GM21367 (cell line): ENCODE results near the gene ENTPD1.

Experiments
- ATAC-seq: cut with Tn5 transposase; IDR thresholded peaks from one replicate; pipeline ENCODE4 v1.9.1; 2021; ENCODE audit not compliant: unreplicated experiment

The ENTPD1 gene

DNA sequence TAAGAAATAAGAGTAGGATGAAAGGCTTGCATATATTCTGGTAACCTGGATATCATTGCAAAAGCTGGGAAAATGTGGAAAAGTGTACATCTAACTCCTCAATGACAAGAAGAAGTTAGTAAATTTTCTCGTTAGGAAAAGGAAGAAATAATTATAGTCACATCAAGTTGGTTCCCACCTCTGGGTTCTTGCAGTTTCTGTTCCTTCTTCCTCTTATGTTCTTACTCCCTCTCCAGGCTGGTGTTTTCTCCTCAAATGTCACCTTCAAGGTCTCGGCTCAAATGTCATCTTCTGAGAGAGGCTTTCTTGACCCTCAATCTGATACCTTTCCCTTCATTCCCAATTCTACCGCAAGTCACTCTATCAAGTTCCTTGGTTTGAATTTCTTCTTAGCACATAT lies 64.4 kb downstream of the ENTPD1 start:
- peak; percentile 40 for ATAC-seq

DNA sequence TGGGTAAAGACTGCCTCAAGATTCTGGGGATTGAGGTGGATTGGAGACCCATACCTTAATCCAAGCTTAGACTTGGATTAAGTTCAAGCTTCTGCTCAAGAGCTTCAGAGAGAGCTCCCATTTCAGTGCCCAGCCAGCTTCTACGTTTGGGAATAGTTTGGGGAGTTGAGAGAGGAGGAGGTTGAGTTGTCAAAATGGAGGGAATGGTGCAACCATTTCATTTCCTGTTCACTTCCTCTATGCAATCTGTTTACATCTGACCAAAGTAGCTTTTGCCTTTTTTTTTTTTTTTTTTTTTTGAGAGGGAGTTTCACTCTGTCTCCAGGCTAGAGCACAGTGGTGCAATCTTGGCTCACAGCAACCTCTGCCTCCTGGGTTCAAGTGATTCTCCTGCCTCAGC lies 65.8 kb downstream of the ENTPD1 start:
- ATAC-seq: no peak

DNA sequence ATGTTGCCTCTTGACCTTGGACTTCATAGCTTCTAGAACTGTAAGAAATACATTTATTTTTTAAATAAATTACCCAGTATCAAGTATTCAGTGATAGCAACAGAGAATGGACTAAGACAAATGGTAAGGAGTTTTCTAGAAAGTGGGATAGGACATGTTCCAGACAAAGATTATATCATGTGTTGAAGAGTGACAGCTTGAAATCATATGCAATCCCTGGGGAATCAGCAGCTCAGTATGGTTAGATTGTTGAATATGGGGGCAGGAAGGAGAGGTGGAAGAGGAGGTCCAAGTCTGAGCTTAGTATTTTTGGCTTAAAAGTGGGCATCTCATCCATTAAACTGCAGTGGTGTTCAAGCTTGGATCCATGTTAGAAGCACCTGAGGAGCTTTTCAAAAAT lies 74.1 kb downstream of the ENTPD1 start:
- ATAC-seq: no peak

DNA sequence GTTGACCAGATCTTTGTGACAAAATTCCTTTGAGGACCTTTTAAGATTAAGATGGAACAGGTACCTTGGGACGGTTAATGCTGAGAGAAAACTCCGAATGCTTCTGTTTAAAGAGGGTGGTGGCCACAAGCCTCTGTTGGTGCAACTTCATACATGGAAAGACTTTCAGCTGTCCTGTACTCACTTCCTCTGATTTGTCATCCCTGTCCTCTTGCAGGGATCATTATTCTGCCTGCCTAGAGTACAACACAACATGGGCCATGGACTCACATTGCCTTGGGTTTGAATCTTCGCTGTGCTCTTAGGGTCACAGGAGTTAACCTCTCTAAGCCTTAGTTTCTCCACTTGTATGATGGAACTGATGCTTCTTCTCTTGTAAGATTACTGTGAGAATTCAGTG lies 75.1 kb downstream of the ENTPD1 start:
- ATAC-seq: no peak

DNA sequence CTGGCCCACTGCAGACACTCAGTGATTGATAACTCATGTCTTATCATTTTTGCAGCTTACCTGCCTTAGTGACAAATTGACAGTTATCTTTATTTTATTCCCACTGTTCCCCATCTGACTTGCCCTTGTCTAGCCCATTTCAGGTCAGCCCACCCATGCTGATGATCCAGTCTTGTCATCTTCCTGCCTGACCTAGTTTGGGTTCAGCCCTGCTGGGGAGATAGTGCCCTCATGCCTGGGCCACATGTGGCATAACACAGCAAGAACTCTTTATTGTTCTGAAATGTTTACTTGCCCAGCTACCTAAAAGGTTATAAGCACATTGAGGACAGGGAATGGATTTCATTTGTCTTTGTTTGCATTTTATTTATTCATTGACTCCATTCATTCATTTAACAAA lies 75.6 kb downstream of the ENTPD1 start:
- no peak for ATAC-seq

DNA sequence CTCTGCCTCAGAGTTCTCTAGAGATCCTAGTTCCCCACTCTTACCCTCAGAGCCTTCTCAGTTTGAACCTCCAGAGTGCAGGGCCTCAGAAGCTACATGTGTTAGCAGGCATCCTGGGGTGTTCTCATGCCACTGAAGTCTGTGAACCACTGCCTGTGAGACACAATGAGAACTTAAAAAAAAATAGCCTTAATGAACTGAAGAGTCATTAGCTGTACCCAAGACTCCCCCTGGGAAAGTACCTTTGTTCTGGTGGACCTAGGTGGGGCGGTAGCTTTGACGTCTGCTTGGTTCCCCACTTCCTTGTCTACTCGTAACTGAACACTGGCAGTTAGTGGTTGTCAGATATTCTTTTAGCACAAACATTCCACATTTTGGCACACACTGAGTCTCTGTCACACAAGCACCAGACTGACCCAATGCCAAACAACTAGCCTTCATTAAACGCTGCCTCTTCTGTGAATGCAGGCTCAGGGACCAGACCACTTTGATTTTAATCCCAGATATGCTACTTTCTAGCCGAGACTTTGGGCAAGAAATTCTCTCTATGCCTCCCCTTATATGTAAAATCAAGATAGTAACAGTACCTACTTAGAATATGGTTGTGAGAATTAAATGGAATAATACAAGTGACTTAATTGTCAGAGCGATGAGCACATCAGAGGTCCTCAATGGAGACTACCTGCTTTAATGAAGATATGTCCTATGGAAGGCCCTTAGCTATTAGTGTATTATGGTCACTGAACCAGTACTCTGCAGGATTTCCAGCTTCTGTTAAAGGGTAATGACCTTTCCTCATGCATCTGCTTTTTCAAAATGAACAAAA lies 76.5 kb downstream of the ENTPD1 start:
- ATAC-seq: peak; percentile 81

DNA sequence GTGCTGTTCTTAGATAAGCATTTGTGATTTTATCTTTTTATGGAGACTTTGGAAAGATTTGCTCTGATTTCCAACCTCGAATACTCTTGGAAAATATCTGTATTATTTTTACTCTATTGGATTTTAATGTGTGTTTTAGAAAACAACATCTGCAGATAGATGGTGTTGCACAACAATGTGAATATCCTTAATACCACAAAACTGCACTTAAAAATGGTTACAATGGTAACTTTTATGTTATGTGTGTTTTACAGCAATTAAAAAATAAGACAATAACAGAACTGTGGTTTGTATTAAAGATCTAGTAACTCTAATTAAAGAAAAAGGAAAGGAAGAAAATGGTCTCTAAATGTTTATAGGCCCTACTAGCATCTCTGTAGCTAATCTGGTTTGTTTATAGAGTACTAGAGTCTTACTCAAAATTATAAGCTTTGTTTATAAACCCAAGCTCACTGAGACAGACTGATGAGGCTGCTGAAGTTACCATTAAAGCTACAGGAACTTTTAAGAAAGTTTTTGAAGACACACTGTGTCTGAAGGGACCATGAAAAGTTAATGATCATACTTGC lies 77.2 kb downstream of the ENTPD1 start:
- ATAC-seq: no peak

DNA sequence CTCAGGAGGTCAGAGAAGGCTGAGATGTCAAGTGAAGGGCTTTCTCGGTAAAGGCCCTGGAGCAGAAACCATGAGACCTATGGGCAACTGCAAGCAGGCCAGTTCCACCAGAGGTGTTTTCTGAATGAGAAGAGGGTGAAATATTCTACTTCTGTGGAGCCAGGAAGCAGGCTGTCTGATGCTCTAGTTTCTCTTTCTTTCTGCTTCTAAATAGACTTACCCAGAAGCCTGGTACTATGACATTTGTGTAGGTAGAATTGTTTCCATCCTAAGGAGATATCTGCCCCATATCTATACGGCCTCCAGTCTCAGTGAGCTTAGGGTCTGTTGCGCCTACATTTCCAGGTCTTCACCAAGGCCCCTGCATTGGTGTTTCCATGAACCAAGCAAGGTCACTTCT lies 78.4 kb downstream of the ENTPD1 start:
- ATAC-seq: no peak

DNA sequence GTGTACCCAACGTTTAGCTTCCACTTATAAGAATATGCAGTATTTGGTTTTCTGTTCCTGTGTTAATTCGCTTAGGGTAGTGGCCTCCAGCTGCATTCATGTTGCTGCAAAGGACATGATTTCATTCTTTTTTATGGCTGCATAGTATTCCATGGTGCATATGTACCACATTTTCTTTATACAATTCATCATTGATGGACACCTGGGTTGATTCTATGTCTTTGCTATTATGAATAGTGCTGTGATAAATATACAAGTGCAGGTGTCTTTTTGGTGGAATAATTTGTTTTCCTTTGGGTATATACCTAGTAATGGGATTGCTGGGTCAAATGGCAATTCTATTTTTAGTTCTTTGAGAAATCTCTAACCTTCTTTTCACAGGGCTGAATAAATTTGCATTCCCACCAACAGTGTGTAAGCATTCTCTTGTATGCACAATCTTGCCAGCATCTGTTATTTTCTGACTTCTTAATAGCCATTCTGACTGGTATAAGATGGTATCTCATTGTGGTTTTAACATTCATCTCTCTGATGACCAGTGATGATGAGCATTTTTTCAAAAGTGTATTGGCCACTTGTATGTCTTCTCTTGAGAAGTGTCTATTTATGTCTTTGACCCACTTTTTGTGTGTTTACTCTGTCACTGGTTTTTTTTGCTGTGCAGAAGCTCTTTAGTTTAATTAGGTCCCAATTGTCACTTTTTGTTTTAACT lies 79.3 kb downstream of the ENTPD1 start:
- ATAC-seq: no peak

DNA sequence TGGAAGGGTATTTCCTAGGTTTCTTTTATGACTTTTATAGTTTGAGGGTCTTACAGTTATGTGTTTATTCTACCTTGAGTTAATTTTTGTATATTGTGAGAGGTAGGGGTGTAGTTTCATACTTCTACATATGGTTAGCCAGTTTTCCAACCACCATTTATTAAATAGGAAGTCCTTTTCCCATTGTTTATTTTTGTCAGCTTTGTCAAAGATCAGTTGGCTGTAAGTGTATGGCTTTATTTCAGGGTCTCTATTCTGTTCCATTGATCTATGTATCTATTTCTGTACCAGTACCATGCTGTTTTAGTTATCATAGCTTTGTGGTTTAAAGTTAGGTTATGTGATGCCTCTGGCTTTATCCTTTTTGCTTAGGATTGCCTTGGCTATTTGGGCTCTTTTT lies 79.9 kb downstream of the ENTPD1 start:
- no peak for ATAC-seq

DNA sequence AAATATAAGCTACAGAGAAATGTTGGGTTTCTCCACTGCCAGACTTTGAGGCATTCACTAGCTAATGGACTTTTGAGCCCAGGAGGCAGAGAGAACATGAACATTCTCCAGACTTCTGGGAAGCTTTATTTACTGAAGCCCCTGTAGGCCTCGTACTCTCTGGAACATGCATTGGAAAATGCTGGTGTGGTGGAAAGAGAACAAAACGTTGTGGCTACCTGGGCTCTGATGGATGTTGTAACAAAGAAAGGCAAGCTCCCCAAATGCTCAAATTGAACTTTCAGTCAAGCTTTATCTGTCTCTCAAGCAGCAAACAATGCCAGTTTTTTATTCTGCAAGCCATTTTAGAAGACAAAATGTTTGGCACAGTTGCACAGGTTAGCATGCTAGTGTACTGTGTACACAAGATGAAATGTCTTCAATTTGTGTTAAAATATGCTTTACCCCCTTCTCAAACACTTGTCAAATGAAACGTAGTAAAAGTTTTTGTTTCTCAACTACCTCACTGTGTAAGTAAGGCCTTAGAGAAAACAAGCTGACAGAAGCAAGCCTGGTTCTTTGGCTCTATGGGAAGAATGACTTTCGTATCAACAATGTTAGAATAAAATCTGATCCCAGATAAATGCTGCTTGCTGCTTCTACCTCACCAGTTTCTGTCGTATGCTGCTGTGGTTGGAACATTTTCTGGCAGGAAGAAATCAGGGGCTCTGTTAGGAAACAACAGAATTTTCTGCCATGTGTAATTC lies 80.8 kb downstream of the ENTPD1 start:
- ATAC-seq: no peak

DNA sequence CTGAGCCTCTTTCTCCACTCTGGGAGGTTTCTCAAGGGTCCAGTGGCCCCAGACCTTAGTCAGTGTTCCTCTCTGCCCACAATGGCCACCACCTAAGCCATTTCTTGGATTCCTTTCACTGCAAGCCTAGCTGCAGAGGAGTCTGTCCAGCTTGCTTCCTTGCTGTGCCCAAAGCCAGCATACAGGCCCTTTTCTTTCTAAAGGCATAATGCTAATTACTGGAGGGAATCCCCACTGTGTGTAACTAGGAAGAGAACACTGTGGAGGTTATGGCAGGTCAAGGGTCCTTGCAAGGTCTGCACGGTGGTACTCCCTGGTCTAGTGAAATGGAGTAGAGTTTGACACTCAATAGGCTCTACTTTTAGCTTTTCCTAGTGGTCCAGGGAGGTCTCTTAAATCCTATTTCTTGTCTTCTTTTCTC lies 81.4 kb downstream of the ENTPD1 start:
- ATAC-seq: peak; percentile 21

DNA sequence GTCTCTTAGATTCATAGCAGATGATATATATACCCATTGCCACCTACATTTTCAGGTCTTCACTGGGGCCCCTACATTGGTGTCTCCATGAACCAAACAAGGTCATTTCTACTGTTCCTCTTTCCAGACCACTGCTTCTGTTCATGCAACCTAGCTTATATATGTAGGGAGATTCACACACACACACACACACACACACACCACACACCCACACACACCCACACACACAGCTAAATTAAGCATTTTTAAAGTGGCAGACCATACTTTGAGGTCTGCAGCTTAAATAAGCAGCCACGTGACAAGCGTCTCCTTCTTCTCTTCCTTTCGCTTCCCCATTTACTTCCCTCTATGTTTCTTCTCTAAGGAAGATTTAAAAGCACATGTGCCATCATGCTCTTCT lies 81.8 kb downstream of the ENTPD1 start:
- peak; percentile 32 for ATAC-seq

DNA sequence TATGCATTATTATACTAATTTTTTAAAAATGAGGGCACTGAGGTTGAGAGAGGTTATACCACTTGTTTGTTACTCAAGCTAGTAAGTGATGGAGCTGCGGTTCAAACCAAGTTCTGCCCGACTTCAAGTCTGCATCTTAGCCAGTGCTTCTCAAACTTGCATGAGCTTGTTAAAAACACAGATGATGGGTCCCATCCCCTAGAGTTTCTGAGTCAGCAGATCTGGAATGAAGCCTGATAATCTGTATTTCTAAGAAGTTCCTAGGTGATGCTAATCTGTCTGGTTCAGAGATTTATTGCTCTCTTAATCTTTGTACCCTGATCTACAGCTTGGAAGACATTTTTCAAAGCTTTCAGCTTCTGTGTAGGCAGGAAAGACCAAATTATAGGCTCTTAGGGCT lies 84.2 kb downstream of the ENTPD1 start:
- no peak for ATAC-seq

DNA sequence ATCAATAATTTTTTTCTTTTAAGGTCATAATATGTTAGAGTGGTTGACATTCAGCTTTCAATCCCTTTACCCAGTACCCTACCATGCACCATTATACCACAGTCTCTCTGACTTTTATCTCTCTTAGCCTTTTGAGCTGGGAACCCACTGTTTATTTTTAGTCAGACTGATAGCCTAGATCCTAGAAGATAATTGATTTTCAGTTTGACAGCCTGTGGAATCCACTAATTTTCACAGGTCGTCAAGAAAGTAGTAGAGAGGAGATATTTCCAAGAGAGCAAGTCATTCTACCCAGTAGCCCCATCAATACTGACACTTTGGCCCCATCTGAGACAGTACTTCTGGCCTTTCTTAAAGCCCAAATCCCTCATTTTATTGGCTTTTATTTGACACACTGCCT lies 84.7 kb downstream of the ENTPD1 start:
- ATAC-seq: no peak

DNA sequence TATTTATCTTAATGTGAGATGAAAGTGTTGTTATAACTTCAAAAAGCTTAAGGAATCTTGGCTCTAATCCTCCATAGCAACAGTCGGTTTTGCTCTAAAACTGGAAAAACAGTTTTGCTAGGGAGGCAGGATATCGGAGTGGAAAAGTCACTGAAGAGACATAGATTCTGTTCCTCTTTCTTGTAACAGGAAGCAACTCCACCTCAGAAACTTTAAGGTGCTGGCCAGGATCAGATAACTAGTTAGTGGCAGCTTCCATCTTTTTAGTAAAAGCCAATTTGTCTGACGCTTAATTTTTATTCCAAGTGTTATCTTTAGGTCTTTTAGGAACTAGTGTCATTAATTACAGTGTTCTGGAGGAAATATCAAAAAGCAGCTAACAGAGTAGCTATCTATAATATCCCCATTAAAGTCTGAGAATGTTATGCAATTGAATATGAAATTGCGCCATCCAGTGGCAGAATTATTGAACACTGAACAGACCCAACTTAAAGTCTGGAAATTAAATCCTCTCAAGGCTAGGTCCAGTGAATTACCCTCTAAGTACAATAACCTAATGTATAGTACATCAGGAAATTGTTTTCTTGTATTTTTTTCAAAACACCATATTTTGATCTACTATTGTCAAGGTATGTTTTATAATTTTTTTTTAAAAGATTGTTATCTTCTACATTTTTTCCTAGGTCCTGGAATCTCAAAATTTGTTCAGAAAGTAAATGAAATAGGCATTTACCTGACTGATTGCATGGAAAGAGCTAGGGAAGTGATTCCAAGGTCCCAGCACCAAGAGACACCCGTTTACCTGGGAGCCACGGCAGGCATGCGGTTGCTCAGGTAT lies 85.9 kb downstream of the ENTPD1 start:
- ATAC-seq: peak; percentile 29

DNA sequence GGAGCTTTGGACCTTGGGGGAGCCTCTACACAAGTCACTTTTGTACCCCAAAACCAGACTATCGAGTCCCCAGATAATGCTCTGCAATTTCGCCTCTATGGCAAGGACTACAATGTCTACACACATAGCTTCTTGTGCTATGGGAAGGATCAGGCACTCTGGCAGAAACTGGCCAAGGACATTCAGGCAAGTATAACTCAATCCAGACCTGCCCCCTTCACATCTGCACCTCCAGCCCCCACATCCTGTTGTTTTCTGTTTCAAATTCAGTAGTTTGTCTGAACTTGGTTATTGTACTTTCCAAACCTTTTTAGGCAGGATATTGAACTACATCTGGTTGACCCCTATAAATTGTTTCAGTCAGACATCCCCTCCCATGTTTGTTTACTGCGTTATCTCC lies 89.4 kb downstream of the ENTPD1 start:
- no peak for ATAC-seq

DNA sequence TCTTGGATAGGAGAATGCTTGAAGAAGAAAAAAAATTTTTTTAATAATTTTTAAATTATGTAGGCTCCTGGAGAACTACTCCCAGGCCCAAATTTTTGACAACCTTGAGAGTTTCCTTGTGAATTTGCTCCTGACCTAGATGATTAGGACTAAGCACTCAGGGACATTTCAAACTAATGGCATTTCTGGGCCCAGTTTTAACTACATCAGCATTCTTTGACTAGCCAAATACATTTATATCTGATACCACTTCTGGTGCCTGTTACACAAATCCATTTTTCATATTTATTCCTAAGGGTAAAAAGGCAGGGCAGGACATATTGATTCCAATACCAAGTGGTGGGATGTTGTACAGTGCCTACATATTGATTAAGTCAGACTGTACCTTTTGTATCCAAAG lies 91.0 kb downstream of the ENTPD1 start:
- ATAC-seq: no peak

DNA sequence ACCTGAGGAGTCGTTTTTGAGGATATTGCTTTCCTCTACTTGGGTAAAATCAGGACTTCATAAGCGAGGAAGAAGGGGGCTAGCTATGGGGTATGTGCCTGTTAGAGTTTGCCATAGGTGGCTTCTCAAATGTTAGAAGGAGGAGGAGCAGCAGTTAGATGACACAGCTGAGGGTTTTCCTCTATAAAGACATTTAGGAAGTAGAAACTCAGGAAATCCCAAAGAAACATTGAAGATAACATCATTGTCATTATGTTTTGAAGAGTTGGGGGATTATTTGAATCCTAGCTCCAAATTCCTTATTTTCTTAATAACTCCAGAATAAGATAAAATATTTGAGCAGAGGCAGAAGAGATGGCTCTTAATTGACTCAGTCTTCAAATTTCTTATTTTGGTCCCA lies 92.9 kb downstream of the ENTPD1 start:
- ATAC-seq: no peak

DNA sequence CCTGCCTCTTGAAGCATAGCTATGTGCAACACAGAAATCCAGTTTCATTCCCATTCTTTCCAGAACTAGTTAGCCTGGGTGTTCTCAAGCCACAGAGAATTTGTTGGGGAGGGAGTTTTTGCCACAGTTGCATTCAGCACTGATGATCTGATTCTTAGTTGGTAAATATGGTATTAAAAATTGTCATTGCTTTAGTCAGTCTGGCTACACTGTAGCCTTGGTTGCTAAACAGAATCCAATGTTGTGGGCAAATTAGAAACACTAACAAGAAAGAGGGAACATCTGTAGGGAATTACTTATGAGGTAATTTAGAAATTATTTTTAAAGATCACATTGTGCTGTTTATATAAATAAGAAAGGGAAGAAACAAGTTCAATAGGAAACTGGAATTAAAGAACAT lies 94.8 kb downstream of the ENTPD1 start:
- no peak for ATAC-seq
